ENCODE data around the gene SMDT1. TPM values are rescaled to one million over a fixed set of nuclear protein-coding genes. Genes with fewer than 3 reads are reported as not detected.

SMDT1 gene
- total RNA-seq, 1 donor from 2014 or later: 153 TPM

GRCh38 chr22:42072606-42073330, 6.7 kb upstream of the SMDT1 start:
- Histone ChIP-seq H3K36me3 (peaks cover 25% of the 10 kb centered on the region), H3K27me3 (ENCODE audit: low read depth) (no peaks in the 10 kb centered on the region), H3K4me1 (peaks cover 72% of the 10 kb centered on the region), H3K4me3 (no peak overlapping the region), H3K27ac (replicated peaks) (peak overlapping the region; percentile 92), H3K9me3 (replicated peaks) (no peaks in the 10 kb centered on the region)
- DNase-seq: no peak
- TF ChIP-seq, protein P1, sequence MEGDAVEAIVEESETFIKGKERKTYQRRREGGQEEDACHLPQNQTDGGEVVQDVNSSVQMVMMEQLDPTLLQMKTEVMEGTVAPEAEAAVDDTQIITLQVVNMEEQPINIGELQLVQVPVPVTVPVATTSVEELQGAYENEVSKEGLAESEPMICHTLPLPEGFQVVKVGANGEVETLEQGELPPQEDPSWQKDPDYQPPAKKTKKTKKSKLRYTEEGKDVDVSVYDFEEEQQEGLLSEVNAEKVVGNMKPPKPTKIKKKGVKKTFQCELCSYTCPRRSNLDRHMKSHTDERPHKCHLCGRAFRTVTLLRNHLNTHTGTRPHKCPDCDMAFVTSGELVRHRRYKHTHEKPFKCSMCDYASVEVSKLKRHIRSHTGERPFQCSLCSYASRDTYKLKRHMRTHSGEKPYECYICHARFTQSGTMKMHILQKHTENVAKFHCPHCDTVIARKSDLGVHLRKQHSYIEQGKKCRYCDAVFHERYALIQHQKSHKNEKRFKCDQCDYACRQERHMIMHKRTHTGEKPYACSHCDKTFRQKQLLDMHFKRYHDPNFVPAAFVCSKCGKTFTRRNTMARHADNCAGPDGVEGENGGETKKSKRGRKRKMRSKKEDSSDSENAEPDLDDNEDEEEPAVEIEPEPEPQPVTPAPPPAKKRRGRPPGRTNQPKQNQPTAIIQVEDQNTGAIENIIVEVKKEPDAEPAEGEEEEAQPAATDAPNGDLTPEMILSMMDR (IDR thresholded peaks at IDR 0.05; ENCODE audit: borderline replicate concordance): peak; percentile 25
- intact Hi-C loops (cut with micrococcal nuclease): no loop called here

DNA sequence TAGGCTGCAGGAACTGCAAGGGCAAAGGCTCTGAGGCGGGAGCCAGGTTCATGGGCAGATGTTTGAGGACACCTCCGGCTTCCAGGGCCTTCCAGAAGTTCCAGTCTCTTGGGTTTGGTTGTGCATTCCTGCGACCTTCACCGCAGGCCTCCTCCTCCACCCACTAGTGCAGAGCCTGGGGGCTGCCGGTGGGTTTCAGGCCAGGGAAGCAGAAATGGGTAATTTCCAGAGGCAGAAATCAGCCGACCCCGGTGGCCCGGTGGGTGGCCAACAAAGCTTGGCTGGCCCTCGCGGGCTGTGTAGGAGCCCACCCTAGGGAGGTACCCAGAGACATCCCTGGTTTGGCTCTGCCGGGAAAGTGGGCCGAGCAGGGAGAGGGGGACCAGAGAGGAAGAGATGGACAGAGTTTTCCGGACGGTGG, 5.9 kb upstream of the SMDT1 start:
- DNase-seq: no peak
- Histone ChIP-seq H3K4me3 (peak overlapping the region; percentile 77), H3K27me3 (ENCODE audit: low read depth) (no peaks in the 10 kb centered on the region), H3K4me1 (peaks cover 80% of the 10 kb centered on the region), H3K9me3 (replicated peaks) (no peaks in the 10 kb centered on the region), H3K36me3 (peaks cover 17% of the 10 kb centered on the region), H3K27ac (replicated peaks) (peak overlapping the region; percentile 92)
- intact Hi-C loops (cut with micrococcal nuclease): no loop called here
- TF ChIP-seq, protein P1 (IDR thresholded peaks at IDR 0.05; ENCODE audit: borderline replicate concordance): no peak

- peaks cover 83% of the 10 kb centered on the region for H3K4me1 ChIP-seq
- intact Hi-C loops (cut with micrococcal nuclease): no loop called here
- peak; percentile 57 for DNase-seq
These were observed 5.2 kb upstream of the SMDT1 start, which contains the start of gene PHETA2 for GRCh38 chr22:42074132-42074811. PHETA2 (plus strand) TSS chr22:42074248; CDS start chr22:42077294, 3,046 bp downstream.

DNA sequence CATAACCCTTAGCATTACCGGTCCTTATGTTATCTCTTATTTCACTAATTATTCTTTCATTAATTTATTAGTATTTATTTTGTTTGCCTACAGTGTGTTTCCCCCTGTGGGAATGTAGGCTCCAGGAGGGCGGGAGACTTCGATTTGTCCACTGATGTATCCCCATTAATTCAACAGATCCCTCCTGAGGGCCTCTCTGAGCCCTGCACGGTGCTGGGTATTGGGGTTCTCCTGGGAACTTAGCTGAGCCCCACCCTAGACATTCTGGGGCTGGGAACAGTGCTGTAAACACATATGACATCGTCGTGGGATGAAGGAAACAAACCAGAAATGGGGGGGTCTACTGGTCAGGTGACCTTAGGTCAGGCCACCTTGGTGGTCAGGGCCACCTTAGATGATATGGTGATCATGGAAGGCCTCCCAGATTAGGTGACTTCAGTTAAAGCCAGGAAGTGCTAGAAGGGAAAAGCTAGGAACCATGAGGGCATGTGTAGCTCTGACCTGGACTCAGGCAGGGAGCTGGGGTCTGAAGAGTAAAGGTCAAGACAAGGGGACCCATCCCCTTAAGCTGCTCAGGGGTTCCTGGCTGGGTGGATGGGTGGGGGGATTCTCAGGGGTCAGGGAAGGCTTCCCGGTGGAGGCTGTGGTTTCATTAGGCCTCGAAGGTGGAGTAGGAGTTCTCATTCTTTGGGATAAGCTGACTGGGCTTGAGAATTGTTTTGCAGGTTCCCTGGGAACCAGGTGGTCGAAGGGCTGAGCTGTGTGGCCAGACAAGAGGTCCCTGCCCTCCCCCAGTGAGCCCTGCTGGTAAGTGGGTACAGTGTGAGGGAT, 4.4 kb upstream of the SMDT1 start:
- DNase-seq: no peak

More at GRCh38 chr22:42074132-42074811, 5.2 kb upstream of the SMDT1 start, which contains the start of gene PHETA2:
- H3K36me3 ChIP-seq: peaks cover 17% of the 10 kb centered on the region
- peak within 1 kb of the TSS; percentile 77 for H3K4me3 ChIP-seq
- H3K9me3 ChIP-seq (replicated peaks): no peaks in the 10 kb centered on the region
- no peaks in the 10 kb centered on the region for H3K27me3 ChIP-seq (ENCODE audit: low read depth)
- H3K27ac ChIP-seq (replicated peaks): peak within 1 kb of the TSS; percentile 92
- TF ChIP-seq, protein P1 (IDR thresholded peaks at IDR 0.05; ENCODE audit: borderline replicate concordance): peak; percentile 60

More for the DNA sequence above, 4.4 kb upstream of the SMDT1 start:
- peaks cover 77% of the 10 kb centered on the region for H3K4me1 ChIP-seq
- peak overlapping the region; percentile 77 for H3K4me3 ChIP-seq
- H3K27me3 ChIP-seq (ENCODE audit: low read depth): no peaks in the 10 kb centered on the region
- TF ChIP-seq, protein P1 (IDR thresholded peaks at IDR 0.05; ENCODE audit: borderline replicate concordance): no peak
- intact Hi-C loops (cut with micrococcal nuclease): no loop called here
- H3K9me3 ChIP-seq (replicated peaks): no peaks in the 10 kb centered on the region
- H3K27ac ChIP-seq (replicated peaks): peak overlapping the region; percentile 92
- H3K36me3 ChIP-seq: peaks cover 17% of the 10 kb centered on the region

Measured in left ventricle myocardium inferior (tissue), 1 donor.